ENCODE measurements around the gene KCTD21.

KCTD21 gene

GRCh38 chr11:78139422-78140391, 48.7 kb downstream of the KCTD21 start, which contains the start of gene ALG8:
TSS of gene ALG8 (minus strand) at chr11:78139626. CDS start at chr11:78139588, 38 bp downstream.
- TF ChIP-seq GATA2 (IDR thresholded peaks at IDR 0.05; ENCODE audit: low read depth, low read length) (no peak), GATA3 (IDR thresholded peaks at IDR 0.05; ENCODE audit: low read depth, low read length) (no peak)

GRCh38 chr11:78138694-78139421, 49.6 kb downstream of the KCTD21 start:
- TF ChIP-seq GATA3 (IDR thresholded peaks at IDR 0.05; ENCODE audit: low read depth, low read length): no peak
- no peak for TF ChIP-seq GATA2 (IDR thresholded peaks at IDR 0.05; ENCODE audit: low read depth, low read length)

GRCh38 chr11:78138291-78138690, 50.1 kb downstream of the KCTD21 start:
- no peak for TF ChIP-seq GATA3 (IDR thresholded peaks at IDR 0.05; ENCODE audit: low read depth, low read length)
- no peak for TF ChIP-seq GATA2 (IDR thresholded peaks at IDR 0.05; ENCODE audit: low read depth, low read length)

- no peak for TF ChIP-seq GATA2 (IDR thresholded peaks at IDR 0.05; ENCODE audit: low read depth, low read length)
- TF ChIP-seq GATA3 (IDR thresholded peaks at IDR 0.05; ENCODE audit: low read depth, low read length): no peak
Observed at GRCh38 chr11:78132475-78132874, 56.0 kb downstream of the KCTD21 start.

- no peak for TF ChIP-seq GATA2 (IDR thresholded peaks at IDR 0.05; ENCODE audit: low read depth, low read length)
- no peak for TF ChIP-seq GATA3 (IDR thresholded peaks at IDR 0.05; ENCODE audit: low read depth, low read length)
Observed at GRCh38 chr11:78131956-78132355, 56.5 kb downstream of the KCTD21 start.

- TF ChIP-seq GATA2 (IDR thresholded peaks at IDR 0.05; ENCODE audit: low read depth, low read length): no peak
- no peak for TF ChIP-seq GATA3 (IDR thresholded peaks at IDR 0.05; ENCODE audit: low read depth, low read length)
Observed at GRCh38 chr11:78127403-78127802, 61.0 kb downstream of the KCTD21 start.
